Measurements from ENCODE around the gene LARP4B. TPM values are rescaled to one million over a fixed set of nuclear protein-coding genes. Genes with fewer than 3 reads are reported as not detected.

Gene LARP4B
- total RNA-seq, 2 experiments from 2014 or later: 101 to 104 TPM

- H3K27me3 Mint-ChIP-seq: no peaks in the 10 kb centered on the region
- no peak overlapping the region for H3K27ac Mint-ChIP-seq
- POLR2A ChIA-PET: no interaction called here
- DNase-seq (no peak), ATAC-seq (no peak)
- H3K9me3 Mint-ChIP-seq: no peaks in the 10 kb centered on the region
- no peak overlapping the region for H3K4me3 Mint-ChIP-seq
- intact Hi-C loops (cut with micrococcal nuclease): no loop called here
- H3K36me3 Mint-ChIP-seq (ENCODE audit: low read depth): peaks cover 42% of the 10 kb centered on the region
- CTCF ChIA-PET: no interaction called here
- H3K4me1 Mint-ChIP-seq (ENCODE audit: low read depth): peaks cover 45% of the 10 kb centered on the region
- no peak for TF ChIP-seq CTCF (IDR thresholded peaks at IDR 0.05)
Measured at GRCh38 chr10:921471-922414, 9.8 kb downstream of the LARP4B start.

GRCh38 chr10:920450-920849 is 11.1 kb downstream of the LARP4B start:
- H3K27ac Mint-ChIP-seq: no peak overlapping the region
- H3K9me3 Mint-ChIP-seq: no peaks in the 10 kb centered on the region
- no peak for TF ChIP-seq CTCF (IDR thresholded peaks at IDR 0.05)
- CTCF ChIA-PET: no interaction called here
- peaks cover 37% of the 10 kb centered on the region for H3K4me1 Mint-ChIP-seq (ENCODE audit: low read depth)
- no peak overlapping the region for H3K4me3 Mint-ChIP-seq
- POLR2A ChIA-PET: no interaction called here
- ATAC-seq (no peak), DNase-seq (no peak)
- no peaks in the 10 kb centered on the region for H3K27me3 Mint-ChIP-seq
- peaks cover 34% of the 10 kb centered on the region for H3K36me3 Mint-ChIP-seq (ENCODE audit: low read depth)
- intact Hi-C loops (cut with micrococcal nuclease): no loop called here

- intact Hi-C loops (cut with micrococcal nuclease): no loop called here
- POLR2A ChIA-PET: no interaction called here
- TF ChIP-seq CTCF (IDR thresholded peaks at IDR 0.05): no peak
- peaks cover 31% of the 10 kb centered on the region for H3K36me3 Mint-ChIP-seq (ENCODE audit: low read depth)
- H3K9me3 Mint-ChIP-seq: no peaks in the 10 kb centered on the region
- H3K27me3 Mint-ChIP-seq: no peaks in the 10 kb centered on the region
- CTCF ChIA-PET: no interaction called here
- H3K4me1 Mint-ChIP-seq (ENCODE audit: low read depth): peaks cover 30% of the 10 kb centered on the region
- ATAC-seq: no peak
- H3K4me3 Mint-ChIP-seq: no peak overlapping the region
- DNase-seq: no peak
- H3K27ac Mint-ChIP-seq: no peak overlapping the region
Measured at GRCh38 chr10:919481-919880, 12.0 kb downstream of the LARP4B start.

DNA sequence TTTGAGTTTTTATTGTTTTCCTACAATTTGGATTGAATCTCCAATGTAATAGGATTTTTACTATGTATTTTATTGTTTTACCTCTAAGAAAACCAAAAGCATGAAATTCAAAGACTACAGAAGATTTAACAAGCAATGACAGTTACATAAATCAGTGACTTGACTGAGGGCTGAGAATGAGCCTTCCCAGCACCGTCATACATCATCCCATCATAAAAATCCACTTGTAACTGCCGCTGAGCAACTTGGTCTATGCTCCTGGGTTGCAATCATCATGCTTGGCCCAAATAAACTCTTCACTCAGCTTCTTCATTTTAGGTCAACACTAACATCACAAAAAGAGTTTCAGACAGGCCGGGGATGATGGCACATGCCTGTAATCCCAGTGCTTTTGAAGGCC is 13.5 kb downstream of the LARP4B start:
- Mint-ChIP-seq H3K4me1 (ENCODE audit: low read depth) (peaks cover 23% of the 10 kb centered on the region), H3K27me3 (no peaks in the 10 kb centered on the region), H3K27ac (no peak overlapping the region), H3K36me3 (ENCODE audit: low read depth) (peaks cover 25% of the 10 kb centered on the region), H3K9me3 (no peaks in the 10 kb centered on the region), H3K4me3 (no peak overlapping the region)
- DNase-seq: no peak
- POLR2A ChIA-PET: no interaction called here
- no peak for TF ChIP-seq CTCF (IDR thresholded peaks at IDR 0.05)
- ATAC-seq: no peak
- CTCF ChIA-PET: interaction anchor here (0.7 kb wide), 1 partner anchor 99 kb away, joined by 3 read pairs; no protein-coding TSS in a partner anchor
- intact Hi-C loops (cut with micrococcal nuclease): no loop called here

GRCh38 chr10:917416-917720 is 14.1 kb downstream of the LARP4B start:
- H3K36me3 Mint-ChIP-seq (ENCODE audit: low read depth): peaks cover 23% of the 10 kb centered on the region

More at GRCh38 chr10:917416-917720, 14.1 kb downstream of the LARP4B start:
- Mint-ChIP-seq H3K27me3 (no peaks in the 10 kb centered on the region), H3K4me3 (no peak overlapping the region), H3K4me1 (ENCODE audit: low read depth) (peaks cover 20% of the 10 kb centered on the region), H3K9me3 (no peaks in the 10 kb centered on the region), H3K27ac (no peak overlapping the region)
- TF ChIP-seq CTCF (IDR thresholded peaks at IDR 0.05): no peak
- CTCF ChIA-PET: no interaction called here
- DNase-seq (no peak), ATAC-seq (no peak)
- intact Hi-C loops (cut with micrococcal nuclease): no loop called here
- POLR2A ChIA-PET: no interaction called here

Data from activated CD8-positive, alpha-beta T cell treated with anti-CD3 and anti-CD28 coated beads for 36 hours (primary cell).